GM21381 (cell line): ENCODE results near the gene FAM110C.
"Not testable (repeated sequence)": the region's sequence is repeated elsewhere in the genome, so short reads cannot be mapped to it uniquely, and the experiment has no call there.

Experiments
- ATAC-seq: cut with Tn5 transposase; IDR thresholded peaks from one replicate; pipeline ENCODE4 v1.9.1; 2021; ENCODE audit warnings: mild to moderate bottlenecking, moderate library complexity; ENCODE audit not compliant: unreplicated experiment

FAM110C gene

GRCh38 chr2:46471-47345, at the start of gene FAM110C:
FAM110C (minus strand) TSS chr2:46505; CDS start chr2:46385, 120 bp downstream.
- ATAC-seq, result no peak

GRCh38 chr2:92326-92725, 46.0 kb upstream of the FAM110C start:
- ATAC-seq, result no peak

GRCh38 chr2:90645-91312, 44.5 kb upstream of the FAM110C start:
- ATAC-seq, result no peak

GRCh38 chr2:85761-86160, 39.5 kb upstream of the FAM110C start:
- no peak for ATAC-seq

- no peak for ATAC-seq
Measured at GRCh38 chr2:84121-84520, 37.8 kb upstream of the FAM110C start.

- no peak for ATAC-seq
Measured at GRCh38 chr2:80971-81736, 34.8 kb upstream of the FAM110C start.

GRCh38 chr2:80378-80777, 34.1 kb upstream of the FAM110C start:
- ATAC-seq, result no peak

GRCh38 chr2:71309-72035, 25.2 kb upstream of the FAM110C start:
- no peak for ATAC-seq

- ATAC-seq, result no peak
Measured at GRCh38 chr2:69366-70344, 23.4 kb upstream of the FAM110C start.

GRCh38 chr2:68637-69036, 22.3 kb upstream of the FAM110C start:
- ATAC-seq, result not testable (repeated sequence)

GRCh38 chr2:66853-67252, 20.5 kb upstream of the FAM110C start:
- no peak for ATAC-seq

- ATAC-seq, result no peak
Measured at GRCh38 chr2:65121-65520, 18.8 kb upstream of the FAM110C start.

GRCh38 chr2:55587-56448, 9.5 kb upstream of the FAM110C start:
- no peak for ATAC-seq

- no peak for ATAC-seq
Measured at GRCh38 chr2:51613-52012, 5.3 kb upstream of the FAM110C start.

- ATAC-seq, result no peak
Measured at GRCh38 chr2:47737-48136, 1.4 kb upstream of the FAM110C start.

- no peak for ATAC-seq
Measured at GRCh38 chr2:47346-47725, 1.0 kb upstream of the FAM110C start.

GRCh38 chr2:46131-46470, 204 bp downstream of the FAM110C start:
- ATAC-seq, result no peak

GRCh38 chr2:45342-46130, 769 bp downstream of the FAM110C start:
- ATAC-seq, result no peak
